MM.1S (cell line): Measurements from ENCODE around the gene CD79A.

Source experiments
- DNase-seq: peaks from one replicate; pipeline ENCODE4 v3.0.0-alpha.2; 2015
- H2AFZ ChIP-seq: fragments of 300-600 bp; sonication (generic); 2 replicates; pipeline ENCODE4 v1.6.0; 2016; ENCODE audit warnings: antibody characterized with exemption, low read length
- H3F3A ChIP-seq: fragments of 300-600 bp; sonication (generic); 2 replicates; pipeline ENCODE4 v1.6.1; 2016; ENCODE audit warnings: mild to moderate bottlenecking, antibody characterized with exemption, low read length, moderate library complexity, mixed read lengths; ENCODE audit not compliant: insufficient read depth
- H3K27ac ChIP-seq: fragments of 300-600 bp; sonication (generic); 2 replicates; pipeline ENCODE4 v1.5.1; 2016; ENCODE audit warnings: mild to moderate bottlenecking, low read length
- H3K27me3 ChIP-seq: fragments of 300-600 bp; sonication (generic); replicated peaks from 2 replicates; pipeline ENCODE4 v1.6.0; 2016; ENCODE audit warnings: low read length; ENCODE audit not compliant: insufficient read depth
- H3K36me3 ChIP-seq: fragments of 300-600 bp; sonication (generic); replicated peaks from 2 replicates; pipeline ENCODE4 v1.6.1; 2016; ENCODE audit warnings: mild to moderate bottlenecking, low read length, mixed read lengths; ENCODE audit not compliant: insufficient read depth
- H3K4me1 ChIP-seq: fragments of 300-600 bp; sonication (generic); 2 replicates; pipeline ENCODE4 v1.6.1; 2016; ENCODE audit warnings: low read length, mixed read lengths
- H3K4me2 ChIP-seq: fragments of 300-600 bp; sonication (generic); 2 replicates; pipeline ENCODE4 v1.6.0; 2016; ENCODE audit warnings: low read depth, low read length
- H3K4me3 ChIP-seq: fragments of 300-600 bp; sonication (generic); 2 replicates; pipeline ENCODE4 v1.5.1; 2016; ENCODE audit warnings: low read length, mixed read lengths
- H3K79me2 ChIP-seq: fragments of 300-600 bp; sonication (generic); 2 replicates; pipeline ENCODE4 v1.6.1; 2016; ENCODE audit warnings: mixed run types, low read length, mixed read lengths
- H3K9ac ChIP-seq: fragments of 300-600 bp; sonication (generic); 2 replicates; pipeline ENCODE4 v1.6.1; 2016; ENCODE audit warnings: low read length, mixed read lengths
- H3K9me2 ChIP-seq: fragments of 300-600 bp; sonication (generic); replicated peaks from 2 replicates; pipeline ENCODE4 v1.6.1; 2016; ENCODE audit warnings: mild to moderate bottlenecking, low read length, mixed read lengths; ENCODE audit not compliant: insufficient read depth
- H3K9me3 ChIP-seq: fragments of 300-600 bp; sonication (generic); replicated peaks from 2 replicates; pipeline ENCODE4 v1.6.1; 2016; ENCODE audit warnings: mild to moderate bottlenecking, low read length, mixed read lengths; ENCODE audit not compliant: insufficient read depth
- H4K20me1 ChIP-seq: fragments of 300-600 bp; sonication (generic); 2 replicates; pipeline ENCODE4 v1.6.1; 2016; ENCODE audit warnings: mild to moderate bottlenecking, low read length, moderate library complexity, mixed read lengths; ENCODE audit not compliant: insufficient read depth
- CTCF ChIP-seq: fragments of 300-600 bp; sonication (generic); IDR thresholded peaks from 2 replicates; pipeline ENCODE4 v1.5.1; 2016; ENCODE audit warnings: antibody characterized with exemption, low read length, mixed read lengths
- EZH2 ChIP-seq: fragments of 300-600 bp; sonication (generic); optimal IDR thresholded peaks from 2 replicates; pipeline ENCODE3; 2017; ENCODE audit warnings: low read depth, mild to moderate bottlenecking, antibody characterized with exemption, low read length, mixed read lengths
- EZH2phosphoT487 ChIP-seq: fragments of 300-600 bp; sonication (generic); IDR thresholded peaks from 2 replicates; pipeline ENCODE4 v1.6.1; 2018; ENCODE audit warnings: antibody characterized with exemption, low read length

The CD79A gene

DNA sequence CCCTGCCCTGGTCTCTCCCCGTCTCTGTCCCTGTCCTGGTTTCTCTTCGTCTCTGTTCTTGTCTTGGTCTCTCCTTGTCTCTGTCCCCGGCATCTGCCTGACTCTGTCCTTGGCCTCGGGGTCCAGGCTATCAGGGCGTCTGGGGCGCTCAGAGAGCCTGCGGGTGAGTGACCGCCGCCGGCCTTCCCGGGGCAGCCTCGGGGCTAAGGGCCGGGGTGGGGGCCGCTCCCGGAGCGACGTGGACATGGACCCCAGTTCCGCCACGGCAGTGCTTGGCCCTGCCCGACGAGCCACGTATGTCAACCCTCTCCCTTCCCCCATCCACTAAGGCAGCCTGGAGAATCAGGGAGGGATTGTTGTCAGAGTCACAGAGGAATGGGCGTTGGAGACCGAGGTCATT is 20.7 kb downstream of the CD79A start:
- Histone ChIP-seq H3K4me1 (no peaks in the 10 kb centered on the region), H3K36me3 (no peaks in the 10 kb centered on the region), H4K20me1 (no peaks in the 10 kb centered on the region), H3K79me2 (no peaks in the 10 kb centered on the region), H3F3A (no peaks in the 10 kb centered on the region), H3K27ac (no peak overlapping the region), H3K4me3 (no peak overlapping the region), H3K27me3 (no peaks in the 10 kb centered on the region), H3K9ac (no peak overlapping the region), H3K9me2 (no peaks in the 10 kb centered on the region), H3K4me2 (no peak overlapping the region), H2AFZ (no peak overlapping the region), H3K9me3 (no peaks in the 10 kb centered on the region)
- DNase-seq: no peak
- TF ChIP-seq EZH2phosphoT487 (no peak), CTCF (no peak), EZH2 (no peak)

DNA sequence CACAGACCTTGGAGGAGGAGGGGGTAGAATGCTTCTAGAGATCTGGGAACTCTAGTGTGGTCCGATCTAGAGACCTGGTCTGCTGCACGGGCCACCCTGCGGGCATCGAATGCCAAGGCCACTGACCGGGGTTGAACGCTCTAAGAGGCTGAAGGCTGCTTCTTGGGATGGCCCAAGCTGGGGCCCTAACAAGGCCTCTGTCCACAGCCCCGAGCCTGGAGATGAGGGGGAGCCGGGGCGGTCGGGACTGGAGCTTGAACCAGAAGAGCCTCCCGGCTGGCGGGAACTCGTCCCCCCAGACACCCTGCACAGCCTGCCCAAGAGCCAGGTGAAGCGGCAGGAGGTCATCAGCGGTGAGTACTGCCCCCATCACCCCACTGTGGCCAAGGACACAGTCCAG is 21.2 kb downstream of the CD79A start:
- TF ChIP-seq EZH2phosphoT487: no peak
- Histone ChIP-seq H3K27ac (no peak overlapping the region), H3F3A (no peaks in the 10 kb centered on the region), H3K79me2 (no peaks in the 10 kb centered on the region), H3K27me3 (no peaks in the 10 kb centered on the region), H2AFZ (no peak overlapping the region), H3K4me1 (no peaks in the 10 kb centered on the region), H3K9ac (no peak overlapping the region), H3K4me2 (no peak overlapping the region), H4K20me1 (no peaks in the 10 kb centered on the region), H3K36me3 (no peaks in the 10 kb centered on the region), H3K9me3 (no peaks in the 10 kb centered on the region), H3K4me3 (no peak overlapping the region), H3K9me2 (no peaks in the 10 kb centered on the region)
- no peak for DNase-seq

GRCh38 chr19:41901707-41902360 is 24.8 kb downstream of the CD79A start:
- DNase-seq: no peak
- H3K27ac ChIP-seq: no peak overlapping the region
- no peak overlapping the region for H3K4me2 ChIP-seq
- H3K4me1 ChIP-seq: no peaks in the 10 kb centered on the region
- no peaks in the 10 kb centered on the region for H3F3A ChIP-seq
- H3K36me3 ChIP-seq: no peaks in the 10 kb centered on the region
- no peaks in the 10 kb centered on the region for H3K9me2 ChIP-seq
- no peaks in the 10 kb centered on the region for H3K9me3 ChIP-seq
- H2AFZ ChIP-seq: no peak overlapping the region
- H3K79me2 ChIP-seq: no peaks in the 10 kb centered on the region
- no peaks in the 10 kb centered on the region for H3K27me3 ChIP-seq
- H4K20me1 ChIP-seq: no peaks in the 10 kb centered on the region
- TF ChIP-seq EZH2phosphoT487 (no peak), EZH2 (no peak), CTCF (no peak)
- H3K4me3 ChIP-seq: no peak overlapping the region
- no peak overlapping the region for H3K9ac ChIP-seq

DNA sequence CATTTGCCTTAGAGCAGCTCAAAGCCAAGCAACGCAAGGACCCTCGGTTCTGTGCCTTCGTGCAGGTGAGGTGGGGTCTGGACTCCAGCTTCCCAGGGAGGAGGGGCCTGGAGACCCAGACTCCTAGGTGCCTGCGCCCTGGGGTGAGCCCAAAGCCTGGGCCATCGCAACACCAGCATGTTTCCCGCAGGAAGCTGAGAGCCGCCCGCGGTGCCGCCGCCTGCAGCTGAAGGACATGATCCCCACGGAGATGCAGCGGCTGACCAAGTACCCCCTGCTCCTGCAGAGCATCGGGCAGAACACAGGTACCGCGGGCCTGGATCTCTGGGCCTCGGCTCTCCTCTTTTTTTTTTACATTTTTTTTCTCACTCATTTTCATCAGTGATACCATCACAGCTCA is 25.5 kb downstream of the CD79A start:
- H3K27ac ChIP-seq: no peak overlapping the region
- H3K79me2 ChIP-seq: no peaks in the 10 kb centered on the region
- no peak overlapping the region for H3K4me3 ChIP-seq
- no peak for TF ChIP-seq EZH2phosphoT487
- no peak for TF ChIP-seq EZH2
- no peak for TF ChIP-seq CTCF
- H2AFZ ChIP-seq: no peak overlapping the region
- DNase-seq: no peak
- no peaks in the 10 kb centered on the region for H3K9me3 ChIP-seq
- H3K27me3 ChIP-seq: no peaks in the 10 kb centered on the region
- no peaks in the 10 kb centered on the region for H3F3A ChIP-seq
- H3K4me2 ChIP-seq: no peak overlapping the region
- H3K9ac ChIP-seq: no peak overlapping the region
- no peaks in the 10 kb centered on the region for H3K4me1 ChIP-seq
- no peaks in the 10 kb centered on the region for H4K20me1 ChIP-seq
- no peaks in the 10 kb centered on the region for H3K9me2 ChIP-seq
- H3K36me3 ChIP-seq: no peaks in the 10 kb centered on the region
